Activated CD4-positive, CD25-positive, alpha-beta regulatory T cell treated with anti-CD3 and anti-CD28 coated beads, Interleukin-2, amount 50 U/mL, for 16 hours (primary cell): Measurements from ENCODE around the gene DNM3.

Experiments used
- DNase-seq: peaks from one replicate; pipeline ENCODE4 v3.0.0-alpha.2; 2020; ENCODE audit warnings: low read depth, low spot score

Gene DNM3

DNA sequence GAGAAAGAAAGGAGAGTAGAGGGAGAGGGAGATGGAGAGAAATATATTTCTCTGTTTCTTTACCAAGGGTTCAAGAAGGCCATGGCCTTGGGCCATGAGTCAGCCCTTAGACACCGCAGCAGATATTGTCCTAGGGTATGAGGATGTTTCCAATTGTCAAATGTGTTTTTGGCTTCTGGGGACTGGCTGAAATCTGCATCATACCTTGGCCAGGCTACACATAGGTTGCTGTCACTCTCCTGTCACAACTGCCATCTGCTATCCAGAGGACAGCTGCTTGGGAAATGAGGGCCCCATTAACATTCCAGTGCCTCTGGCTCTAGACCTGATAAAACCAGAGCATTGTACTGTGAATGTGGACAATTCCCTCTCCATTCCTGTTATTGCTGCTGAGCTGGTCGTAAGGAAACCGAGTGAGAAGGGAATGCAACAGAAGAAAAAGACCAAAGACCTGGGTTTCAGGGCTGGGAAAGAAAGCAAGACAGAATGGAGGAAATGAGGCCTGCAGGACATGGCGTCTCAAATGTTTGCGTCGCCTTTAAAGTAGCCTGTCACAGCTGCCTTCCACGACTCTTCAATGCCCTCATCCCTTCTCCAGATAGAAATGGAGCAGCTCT is 611.3 kb downstream of the DNM3 start:
- DNase-seq, result no peak

DNA sequence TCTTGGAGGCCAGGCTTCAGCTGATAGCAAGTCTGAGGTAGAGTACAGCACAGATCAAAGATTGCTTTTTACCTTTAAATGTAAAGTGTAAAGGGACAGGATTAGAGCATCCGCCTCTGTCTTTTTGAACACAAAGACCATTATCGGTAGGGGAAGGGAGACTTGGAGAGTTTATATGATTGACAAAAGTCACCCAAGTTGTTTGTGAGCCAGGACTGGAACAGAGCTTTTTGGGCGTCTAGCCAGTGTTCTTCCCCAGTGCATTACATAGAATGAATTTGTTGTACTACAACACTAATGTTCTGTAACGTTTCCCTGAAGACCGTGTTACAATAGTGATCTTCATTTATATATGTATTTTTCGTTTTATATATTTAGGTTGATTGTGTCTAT is 611.9 kb downstream of the DNM3 start:
- DNase-seq, result no peak

DNA sequence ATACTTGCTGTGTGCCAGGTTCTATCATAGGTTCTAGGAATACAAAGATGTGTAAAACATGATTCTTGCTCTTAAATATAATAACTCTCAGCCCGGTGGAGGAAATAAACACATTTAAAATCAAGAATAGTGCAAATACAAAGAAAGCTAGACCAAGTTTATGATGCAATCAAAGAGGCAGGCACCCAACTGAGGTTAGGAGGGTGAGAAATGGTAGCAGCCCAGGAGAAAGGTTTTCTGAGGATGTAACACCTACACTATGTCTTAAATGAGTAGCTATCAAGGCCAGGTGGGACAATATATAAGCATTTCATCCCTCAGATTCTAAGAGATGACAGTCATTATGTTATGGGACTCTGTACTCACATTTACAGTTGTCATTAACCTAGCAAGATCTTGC is 612.3 kb downstream of the DNM3 start:
- DNase-seq, result no peak

DNA sequence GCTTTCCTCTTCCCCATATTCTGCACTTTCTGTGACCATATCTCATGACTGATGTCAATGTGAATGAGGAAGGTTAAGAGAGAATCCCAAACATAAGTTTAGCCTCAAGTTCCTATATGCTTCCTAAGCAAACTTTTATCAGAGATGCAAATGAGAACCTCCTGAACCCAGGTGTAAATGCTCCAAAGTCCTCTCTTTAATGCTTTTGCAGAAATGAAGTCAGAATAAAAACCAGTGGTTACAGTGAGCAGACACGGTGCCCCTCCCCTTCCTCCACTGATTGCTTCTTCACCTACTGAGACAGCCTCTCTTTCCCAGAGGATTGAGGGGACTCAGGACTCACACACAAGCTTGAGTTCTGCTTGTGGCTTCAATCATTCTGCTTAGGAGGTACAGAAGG is 614.2 kb downstream of the DNM3 start:
- DNase-seq, result no peak

DNA sequence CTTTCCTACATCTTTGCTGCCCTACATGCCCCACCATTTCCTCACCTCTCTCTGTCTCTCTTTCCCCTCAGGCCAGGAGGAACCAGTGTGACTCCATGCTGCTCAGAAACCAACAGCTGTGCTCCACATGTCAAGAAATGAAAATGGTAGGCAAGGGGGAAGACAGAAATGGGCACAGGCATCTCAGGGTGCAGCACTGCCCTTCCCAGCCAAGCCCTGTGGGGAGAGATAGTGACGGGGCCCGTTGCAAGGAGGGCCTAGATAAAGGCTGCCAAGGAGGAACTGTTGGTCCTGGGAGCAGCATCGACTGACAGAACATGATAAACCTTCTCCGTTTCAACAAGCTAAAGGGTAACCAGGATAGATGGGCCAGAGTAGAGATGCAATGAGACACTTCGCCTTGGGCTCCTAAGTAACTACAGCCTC is 615.1 kb downstream of the DNM3 start:
- no peak for DNase-seq

DNA sequence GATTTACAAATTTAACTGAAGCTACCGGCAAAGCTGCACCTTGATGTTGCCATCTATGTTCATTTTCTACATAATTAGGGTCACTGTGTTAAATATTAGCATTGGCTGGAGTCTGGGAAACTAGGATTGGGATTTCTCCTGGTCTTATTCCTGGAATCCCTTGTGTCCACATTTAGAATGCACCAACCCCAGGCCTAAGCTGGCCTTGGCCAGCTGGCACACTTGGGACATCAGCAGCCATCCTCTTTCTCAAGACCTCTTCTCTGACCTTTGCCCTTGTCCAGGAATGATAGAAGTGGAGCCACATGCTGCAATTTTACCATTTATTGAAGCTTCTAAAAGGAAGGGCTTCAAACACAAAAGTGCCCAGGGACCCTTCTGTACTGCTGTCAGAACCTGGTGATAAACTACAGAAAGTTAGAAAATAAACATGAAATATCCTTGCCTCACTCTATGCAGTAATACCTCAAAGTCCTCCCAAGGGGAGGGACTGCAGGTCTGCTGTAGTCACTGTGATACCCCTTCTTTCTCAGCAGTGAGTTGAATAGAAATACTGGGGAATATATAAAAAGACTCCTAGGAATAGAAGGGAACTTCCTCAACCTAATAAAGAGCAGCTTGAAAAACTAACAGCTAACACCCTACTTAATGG is 616.3 kb downstream of the DNM3 start:
- no peak for DNase-seq

DNA sequence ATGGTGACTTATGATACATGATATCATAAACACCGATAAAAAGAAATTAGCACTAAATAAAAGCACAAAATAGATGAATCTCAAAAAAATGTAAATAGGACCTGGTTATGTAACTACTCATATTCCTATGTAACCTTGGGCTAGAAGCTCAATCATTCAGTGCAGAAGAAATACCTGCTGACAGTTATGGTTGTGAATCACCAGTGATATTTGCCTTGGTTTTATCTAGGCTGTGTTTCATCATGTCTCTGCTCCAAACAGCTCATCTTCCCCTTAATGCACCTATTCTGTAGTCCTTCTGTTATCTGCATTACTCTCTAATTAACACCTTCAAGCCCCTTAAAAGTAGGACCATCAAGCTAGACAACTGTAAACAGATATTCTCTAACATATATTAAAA is 618.9 kb downstream of the DNM3 start:
- no peak for DNase-seq

DNA sequence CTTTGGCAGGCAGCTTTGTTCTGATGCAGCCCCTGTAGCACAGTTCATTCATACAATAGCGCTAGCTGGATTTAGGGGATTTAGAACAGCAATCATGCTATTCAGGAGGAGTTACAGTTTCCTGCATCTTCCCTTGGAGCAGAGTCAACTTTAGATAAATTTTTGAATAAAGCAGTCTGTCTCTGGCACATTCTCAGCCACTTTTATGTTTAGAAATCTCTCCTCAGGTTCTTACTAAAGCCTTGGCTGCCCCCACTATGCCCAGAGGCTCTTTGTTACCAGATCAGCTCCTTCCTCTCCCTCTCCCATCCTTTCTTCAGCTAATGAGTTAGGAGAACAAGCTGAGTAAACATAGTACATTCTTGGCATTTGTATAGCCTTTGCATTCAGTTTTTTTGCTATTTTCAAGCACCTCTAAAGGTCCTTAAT is 619.6 kb downstream of the DNM3 start:
- DNase-seq, result no peak
